HG03342 (cell line): Measurements from ENCODE around the gene UQCC5.
A peak's percentile ranks its signal among the peaks of the same experiment; 100 is the strongest.

Experiments used
- ATAC-seq: cut with Tn5 transposase; IDR thresholded peaks from one replicate; pipeline ENCODE4 v1.9.1; 2021; ENCODE audit warnings: mild to moderate bottlenecking, moderate library complexity; ENCODE audit not compliant: unreplicated experiment

UQCC5 gene

GRCh38 chr3:52532838-52533622 lies 3.4 kb upstream of the UQCC5 start:
- ATAC-seq, result no peak

GRCh38 chr3:52533623-52534280 lies 2.7 kb upstream of the UQCC5 start, which contains the start of gene NT5DC2:
Gene NT5DC2, minus strand, starts transcription at chr3:52533857. Its CDS starts 120 bp downstream, at chr3:52533737.
- peak; percentile 30 for ATAC-seq

GRCh38 chr3:52534281-52535183 lies 1.9 kb upstream of the UQCC5 start:
- ATAC-seq, result no peak

- no peak for ATAC-seq
These were observed 844 bp upstream of the UQCC5 start for GRCh38 chr3:52535411-52536111.

- no peak for ATAC-seq
These were observed 365 bp upstream of the UQCC5 start for GRCh38 chr3:52536112-52536368.

GRCh38 chr3:52537165-52537620 lies 788 bp downstream of the UQCC5 start:
- no peak for ATAC-seq

- no peak for ATAC-seq
These were observed 1.5 kb downstream of the UQCC5 start for GRCh38 chr3:52537726-52538421.

GRCh38 chr3:52539010-52539653 lies 2.7 kb downstream of the UQCC5 start:
- ATAC-seq, result no peak

- no peak for ATAC-seq
These were observed 4.6 kb downstream of the UQCC5 start for GRCh38 chr3:52541050-52541449.

GRCh38 chr3:52544937-52545336 lies 8.5 kb downstream of the UQCC5 start:
- ATAC-seq, result no peak

- no peak for ATAC-seq
These were observed 9.9 kb downstream of the UQCC5 start for GRCh38 chr3:52546111-52546901.

- no peak for ATAC-seq
These were observed 10.7 kb downstream of the UQCC5 start for GRCh38 chr3:52547143-52547542.

- ATAC-seq, result no peak
These were observed 14.7 kb downstream of the UQCC5 start for GRCh38 chr3:52551118-52551517.

- no peak for ATAC-seq
These were observed 15.7 kb downstream of the UQCC5 start for GRCh38 chr3:52552089-52552488.

- ATAC-seq, result no peak
These were observed 17.8 kb downstream of the UQCC5 start for GRCh38 chr3:52554026-52554755.

GRCh38 chr3:52555056-52555455 lies 18.7 kb downstream of the UQCC5 start:
- ATAC-seq, result no peak

GRCh38 chr3:52557011-52557960 lies 20.9 kb downstream of the UQCC5 start:
- no peak for ATAC-seq
